Endothelial cell of umbilical vein (primary cell): ENCODE results near the gene ARHGAP32. TPM values are rescaled to one million over a fixed set of nuclear protein-coding genes. Genes with fewer than 3 reads are reported as not detected.

ENCODE experiments used
- BruUV-seq: library from RNA; stranded (reverse); fragments of 400-500 nt; replicated peaks from 2 replicates; lab custom pipeline; 2021; lab: Mats Ljungman, UMichigan
- CTCF ChIA-PET: fragments of 300-600, 350-600 bp; sonication (Branson Sonifier 250); formaldehyde crosslinking; loops from one replicate; lab custom pipeline; 2021; ENCODE audit warnings: antibody characterized with exemption, inconsistent platforms; lab: Charles Lee
- POLR2A ChIA-PET: fragments of 300-600, 350-600 bp; sonication (Branson Sonifier 250); formaldehyde crosslinking; loops from one replicate; lab custom pipeline; 2021; ENCODE audit warnings: antibody characterized with exemption, inconsistent platforms; lab: Charles Lee
- DNase-seq: peaks from one replicate; pipeline ENCODE4 v3.0.0-alpha.2; 2011; ENCODE audit warnings: low read depth, low spot score
- FAIRE-seq: peaks from 2 replicates; lab custom pipeline; 2011; peaks lifted over from hg19 to GRCh38; lab: Jason Lieb, UNC
- H2AFZ ChIP-seq: 2 replicates; pipeline ENCODE4 v1.6.0; 2012; ENCODE audit warnings: low read depth, low read length, control low read depth, inconsistent platforms
- H3K27ac ChIP-seq: 2 replicates; pipeline ENCODE4 v1.5.1; 2011; ENCODE audit warnings: low read depth, mild to moderate bottlenecking, control low read depth, low read length, moderate library complexity; ENCODE audit not compliant: insufficient read depth
- H3K27me3 ChIP-seq, 2 experiments: 2 replicates each; pipeline versions ENCODE4 v1.6.0 to v1.6.1; 2011; ENCODE audit warnings: low read length in 2 of 2, mixed read lengths in 1 of 2; ENCODE audit not compliant: control insufficient read depth in 2 of 2, insufficient read depth in 2 of 2
- H3K36me3 ChIP-seq, 2 experiments: 2 replicates in 1 of 2; 3 replicates in 1 of 2; pipeline ENCODE4 v1.5.1; 2011; ENCODE audit warnings: low read length in 2 of 2, mild to moderate bottlenecking in 1 of 2, moderate library complexity in 1 of 2; ENCODE audit not compliant: control insufficient read depth in 2 of 2, insufficient read depth in 2 of 2; ENCODE audit errors: extremely low read depth in 1 of 2
- H3K4me1 ChIP-seq: 3 replicates; pipeline ENCODE4 v1.5.1; 2011; ENCODE audit warnings: mild to moderate bottlenecking, low read length; ENCODE audit not compliant: control insufficient read depth, insufficient read depth; ENCODE audit errors: extremely low read depth
- H3K4me2 ChIP-seq: 2 replicates; pipeline ENCODE4 v1.6.1; 2011; ENCODE audit warnings: low read length, control low read depth, mixed read lengths; ENCODE audit not compliant: insufficient read depth
- H3K4me3 ChIP-seq, 3 experiments: fragments of 200-600 bp in 1 of 3; sonication (generic), shearing (Covaris generic) in 1 of 3; replicated peaks in 1 of 3; 2 replicates each; pipeline ENCODE4 v1.5.1; 2011 to 2016; ENCODE audit warnings: control low read depth in 3 of 3, low read length in 3 of 3, mild to moderate bottlenecking in 2 of 3, inconsistent platforms in 1 of 3, low read depth in 1 of 3, moderate library complexity in 1 of 3; ENCODE audit not compliant: insufficient read depth in 1 of 3
- H3K79me2 ChIP-seq: 2 replicates; pipeline ENCODE4 v1.6.0; 2012; ENCODE audit warnings: low read length, inconsistent platforms; ENCODE audit not compliant: control insufficient read depth, insufficient read depth
- H3K9ac ChIP-seq: replicated peaks from 2 replicates; pipeline ENCODE3; 2011; ENCODE audit warnings: low read length, control low read depth; ENCODE audit not compliant: insufficient read depth; ENCODE audit errors: extremely low read depth
- H3K9me1 ChIP-seq: replicated peaks from 3 replicates; pipeline ENCODE4 v1.6.0; 2011; ENCODE audit warnings: mild to moderate bottlenecking, low read length; ENCODE audit not compliant: control insufficient read depth, insufficient read depth; ENCODE audit errors: extremely low read depth
- H3K9me3 ChIP-seq: replicated peaks from 2 replicates; pipeline ENCODE4 v1.5.1; 2012; ENCODE audit warnings: low read length, inconsistent platforms; ENCODE audit not compliant: control insufficient read depth, insufficient read depth
- H4K20me1 ChIP-seq: replicated peaks from 2 replicates; pipeline ENCODE3; 2011; ENCODE audit warnings: mild to moderate bottlenecking, low read length; ENCODE audit not compliant: control insufficient read depth, insufficient read depth; ENCODE audit errors: extremely low read depth
- CTCF ChIP-seq, 2 donors: IDR thresholded peaks; 1 replicate in 1 of 2; 2 replicates in 1 of 2; pipeline ENCODE4 v1.5.1; 2011; ENCODE audit warnings: low read length in 2 of 2, mild to moderate bottlenecking in 2 of 2, moderate library complexity in 2 of 2, control low read depth in 1 of 2, inconsistent platforms in 1 of 2, low read depth in 1 of 2; ENCODE audit not compliant: insufficient read depth in 1 of 2; ENCODE audit errors: extremely low read depth in 1 of 2
- EZH2 ChIP-seq: IDR thresholded peaks from 2 replicates; pipeline ENCODE4 v1.6.1; 2012; ENCODE audit warnings: borderline replicate concordance, low read depth, mild to moderate bottlenecking, moderate library complexity, low read length, inconsistent platforms; ENCODE audit not compliant: severe bottlenecking
- FOS ChIP-seq: IDR thresholded peaks from 2 replicates; pipeline ENCODE4 v1.6.1; 2011; ENCODE audit warnings: mild to moderate bottlenecking, low read length, moderate library complexity, borderline replicate concordance; ENCODE audit not compliant: insufficient read depth
- GATA2 ChIP-seq: IDR thresholded peaks from 2 replicates; pipeline ENCODE4 v1.7.0; 2011; ENCODE audit warnings: low read depth, mild to moderate bottlenecking, moderate library complexity, mixed read lengths, low read length; ENCODE audit not compliant: insufficient read length, insufficient read depth
- MAX ChIP-seq: IDR thresholded peaks from 2 replicates; pipeline ENCODE4 v1.6.1; 2011; ENCODE audit not compliant: insufficient read depth, insufficient read length
- POLR2A ChIP-seq: IDR thresholded peaks from 2 replicates; pipeline ENCODE4 v1.6.1; 2012; ENCODE audit warnings: low read depth, mild to moderate bottlenecking, control low read depth, low read length
- POLR2AphosphoS5 ChIP-seq: IDR thresholded peaks from 2 replicates; pipeline ENCODE4 v1.6.1; 2012; ENCODE audit warnings: low read depth, mild to moderate bottlenecking, control low read depth, low read length, moderate library complexity; ENCODE audit not compliant: insufficient read depth
- dilution Hi-C: fragments of 300-500 bp; cut with MboI; formaldehyde crosslinking; loops from one replicate; pipeline ENCODE4 v1.15.0; 2019; ENCODE audit warnings: low sequenced_read_pairs; ENCODE audit not compliant: extremely low pct_ligation_motif_present
- intact Hi-C: fragments of 100-400 bp; cut with micrococcal nuclease; formaldehyde crosslinking; loops from one replicate; pipeline ENCODE4 v1.10.0; 2022
- polyA plus RNA-seq, 4 experiments: library from polyadenylated mRNA; depleted of rRNA in 3 of 4; stranded (reverse) in 3 of 4; unstranded in 1 of 4; fragments of >200 nt; gene quantifications; 2 replicates each; pipeline versions ENCODE4 v1.2.1 to v1.2.3, GENCODE V29; 2011 to 2012; ENCODE audit warnings: missing spikeins in 1 of 4
- total RNA-seq: library from RNA; stranded (reverse); gene quantifications from 2 replicates; pipeline ENCODE4 v1.2.3, GENCODE V29; 2021

ARHGAP32 gene
- total and polyA plus RNA-seq, 2 donors (not counting 3 experiments of a cell fraction or from before 2014, with no cell fraction given): 3.4 to 9.1 TPM

- Histone ChIP-seq H3K9me1 (no peaks in the 10 kb centered on the region), H3K27me3 (peaks cover 2 to 4% of the 10 kb centered on the region in 2 experiments), H3K9me3 (no peaks in the 10 kb centered on the region), H3K36me3 (no peaks in the 10 kb centered on the region), H2AFZ (no peak overlapping the region), H3K9ac (no peak overlapping the region), H3K4me1 (no peaks in the 10 kb centered on the region), H3K79me2 (no peaks in the 10 kb centered on the region), H3K4me2 (no peak overlapping the region), H3K27ac (no peak overlapping the region), H3K4me3 (no peak overlapping the region), H4K20me1 (no peaks in the 10 kb centered on the region)
- DNase-seq (no peak), FAIRE-seq (no peak)
- no TSS peak for BruUV-seq
- TF ChIP-seq POLR2AphosphoS5 (no peak), GATA2 (no peak), CTCF (IDR thresholded peaks at IDR 0.05; ENCODE audit: extremely low read depth in 1 of 2, insufficient read depth in 1 of 2, low read depth in 1 of 2, low read length in 2 of 2) (no peak), MAX (no peak), EZH2 (no peak), FOS (no peak), POLR2A (no peak)
- intact Hi-C loops (no loop called here), dilution Hi-C loops (no loop called here)
- POLR2A ChIA-PET: interaction anchor here (0.6 kb wide), 1 partner anchor 38 kb away, joined by 3 read pairs; no protein-coding TSS in a partner anchor
- CTCF ChIA-PET: interaction anchor here (0.6 to 2.2 kb wide), 3 partner anchors 16 to 40 kb away, joined by 3 to 11 read pairs (median 3); no protein-coding TSS in a partner anchor
Observed at GRCh38 chr11:128925250-128925600, 266.9 kb downstream of the ARHGAP32 start.
